ENCODE results near the gene PHLDA3.
A peak's percentile ranks its signal among the peaks of the same experiment; 100 is the strongest.

Gene PHLDA3

GRCh38 chr1:201503397-201504176 is 34.6 kb upstream of the PHLDA3 start:
- H3K4me3 ChIP-seq (ENCODE audit: low read length in 2 of 2): peak overlapping the region; percentile 82 to 95
- H3K27me3 ChIP-seq (ENCODE audit: control insufficient read depth in 1 of 2, insufficient read depth in 2 of 2, low read length in 2 of 2): no peaks in the 10 kb centered on the region

DNA sequence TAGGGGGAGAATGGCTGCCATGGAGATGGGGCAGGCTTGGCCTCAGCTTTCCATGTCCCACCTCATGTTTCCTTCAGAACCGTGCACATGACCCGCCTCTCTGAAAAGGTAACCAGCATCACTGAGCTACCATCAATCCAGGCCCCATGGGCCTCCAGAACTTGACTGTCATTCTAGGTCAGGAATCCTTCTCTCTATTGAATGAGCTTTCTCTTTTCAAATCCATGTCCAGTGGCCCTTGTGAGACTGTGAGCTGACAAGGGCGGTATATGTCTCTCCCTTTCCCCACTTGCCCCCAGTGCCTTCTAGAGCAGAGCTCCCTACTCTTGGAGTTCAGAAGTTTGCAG is 33.5 kb upstream of the PHLDA3 start:
- Histone ChIP-seq H3K4me1 (ENCODE audit: control insufficient read depth, insufficient read depth, low read length) (peaks cover 76% of the 10 kb centered on the region), H3K36me3 (ENCODE audit: control insufficient read depth in 2 of 2, insufficient read depth in 2 of 2, low read length in 2 of 2) (peaks cover 19 to 25% of the 10 kb centered on the region in 2 donors), H3K27me3 (ENCODE audit: control insufficient read depth in 1 of 2, insufficient read depth in 2 of 2, low read length in 2 of 2) (no peaks in the 10 kb centered on the region), H3K27ac (ENCODE audit: low read length) (peak overlapping the region; percentile 100), H3K4me3 (ENCODE audit: low read length in 2 of 2) (peak overlapping the region; percentile 59 to 95), H3K9ac (ENCODE audit: low read length in 2 of 2) (peak overlapping the region; percentile 98 to 100), H3K9me3 (ENCODE audit: control insufficient read depth in 2 of 2, low read length in 2 of 2) (no peaks in the 10 kb centered on the region)

More at GRCh38 chr1:201503397-201504176, 34.6 kb upstream of the PHLDA3 start:
- Histone ChIP-seq H3K4me1 (ENCODE audit: control insufficient read depth, insufficient read depth, low read length) (peaks cover 73% of the 10 kb centered on the region), H3K27ac (ENCODE audit: low read length) (peak overlapping the region; percentile 100), H3K9ac (ENCODE audit: low read length in 2 of 2) (peak overlapping the region; percentile 98 to 100), H3K36me3 (ENCODE audit: control insufficient read depth in 2 of 2, insufficient read depth in 2 of 2, low read length in 2 of 2) (peaks cover 16 to 21% of the 10 kb centered on the region in 2 donors), H3K9me3 (ENCODE audit: control insufficient read depth in 2 of 2, low read length in 2 of 2) (no peaks in the 10 kb centered on the region)

GRCh38 chr1:201501812-201502510 is 33.0 kb upstream of the PHLDA3 start:
- peaks cover 72% of the 10 kb centered on the region for H3K4me1 ChIP-seq (ENCODE audit: control insufficient read depth, insufficient read depth, low read length)
- H3K9me3 ChIP-seq (ENCODE audit: control insufficient read depth in 2 of 2, low read length in 2 of 2): no peaks in the 10 kb centered on the region
- H3K9ac ChIP-seq (ENCODE audit: low read length in 2 of 2): peak overlapping the region; percentile 98 to 100
- H3K27ac ChIP-seq (ENCODE audit: low read length): peak overlapping the region; percentile 100
- no peaks in the 10 kb centered on the region for H3K27me3 ChIP-seq (ENCODE audit: control insufficient read depth in 1 of 2, insufficient read depth in 2 of 2, low read length in 2 of 2)
- H3K4me3 ChIP-seq (ENCODE audit: low read length in 2 of 2): peak overlapping the region; percentile 59 to 95
- H3K36me3 ChIP-seq (ENCODE audit: control insufficient read depth in 2 of 2, insufficient read depth in 2 of 2, low read length in 2 of 2): peaks cover 21 to 27% of the 10 kb centered on the region in 2 donors

DNA sequence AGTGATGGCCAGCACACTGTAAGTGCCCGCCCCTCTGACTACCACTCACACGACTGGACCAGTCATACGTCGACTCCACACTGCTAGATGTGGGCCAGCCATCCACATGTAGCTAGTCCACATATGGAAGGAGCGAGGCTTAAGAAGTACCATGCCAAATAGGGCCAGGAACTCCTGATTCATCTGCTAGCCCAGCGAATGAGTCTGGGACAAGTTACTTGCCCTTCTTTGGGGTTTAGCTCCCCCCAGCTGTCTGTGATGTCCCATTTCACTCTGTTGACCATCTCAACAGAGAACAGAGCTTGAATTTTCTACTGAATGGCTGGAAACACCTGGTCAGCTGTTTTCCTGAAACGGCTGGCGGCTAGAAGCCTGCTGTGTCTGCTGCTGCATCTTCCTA is 32.2 kb upstream of the PHLDA3 start:
- H3K9ac ChIP-seq (ENCODE audit: low read length in 2 of 2): peak overlapping the region; percentile 72 to 89
- H3K27ac ChIP-seq (ENCODE audit: low read length): peak overlapping the region; percentile 100
- H3K4me3 ChIP-seq (ENCODE audit: low read length in 2 of 2): peak overlapping the region; percentile 0 to 62
- H3K4me1 ChIP-seq (ENCODE audit: control insufficient read depth, insufficient read depth, low read length): peaks cover 78% of the 10 kb centered on the region
- no peaks in the 10 kb centered on the region for H3K9me3 ChIP-seq (ENCODE audit: control insufficient read depth in 2 of 2, low read length in 2 of 2)
- no peaks in the 10 kb centered on the region for H3K27me3 ChIP-seq (ENCODE audit: control insufficient read depth in 1 of 2, insufficient read depth in 2 of 2, low read length in 2 of 2)
- H3K36me3 ChIP-seq (ENCODE audit: control insufficient read depth in 2 of 2, insufficient read depth in 2 of 2, low read length in 2 of 2): peaks cover 24 to 26% of the 10 kb centered on the region in 2 donors

- H3K27me3 ChIP-seq (ENCODE audit: control insufficient read depth in 1 of 2, insufficient read depth in 2 of 2, low read length in 2 of 2): no peaks in the 10 kb centered on the region
- peak overlapping the region; percentile 72 to 89 for H3K9ac ChIP-seq (ENCODE audit: low read length in 2 of 2)
- peaks cover 80% of the 10 kb centered on the region for H3K4me1 ChIP-seq (ENCODE audit: control insufficient read depth, insufficient read depth, low read length)
- H3K27ac ChIP-seq (ENCODE audit: low read length): peak overlapping the region; percentile 100
- peaks cover 23 to 26% of the 10 kb centered on the region in 2 donors for H3K36me3 ChIP-seq (ENCODE audit: control insufficient read depth in 2 of 2, insufficient read depth in 2 of 2, low read length in 2 of 2)
- H3K4me3 ChIP-seq (ENCODE audit: low read length in 2 of 2): peak overlapping the region; percentile 0 to 62
- H3K9me3 ChIP-seq (ENCODE audit: control insufficient read depth in 2 of 2, low read length in 2 of 2): no peaks in the 10 kb centered on the region
These were observed 31.7 kb upstream of the PHLDA3 start for GRCh38 chr1:201500670-201501120.

DNA sequence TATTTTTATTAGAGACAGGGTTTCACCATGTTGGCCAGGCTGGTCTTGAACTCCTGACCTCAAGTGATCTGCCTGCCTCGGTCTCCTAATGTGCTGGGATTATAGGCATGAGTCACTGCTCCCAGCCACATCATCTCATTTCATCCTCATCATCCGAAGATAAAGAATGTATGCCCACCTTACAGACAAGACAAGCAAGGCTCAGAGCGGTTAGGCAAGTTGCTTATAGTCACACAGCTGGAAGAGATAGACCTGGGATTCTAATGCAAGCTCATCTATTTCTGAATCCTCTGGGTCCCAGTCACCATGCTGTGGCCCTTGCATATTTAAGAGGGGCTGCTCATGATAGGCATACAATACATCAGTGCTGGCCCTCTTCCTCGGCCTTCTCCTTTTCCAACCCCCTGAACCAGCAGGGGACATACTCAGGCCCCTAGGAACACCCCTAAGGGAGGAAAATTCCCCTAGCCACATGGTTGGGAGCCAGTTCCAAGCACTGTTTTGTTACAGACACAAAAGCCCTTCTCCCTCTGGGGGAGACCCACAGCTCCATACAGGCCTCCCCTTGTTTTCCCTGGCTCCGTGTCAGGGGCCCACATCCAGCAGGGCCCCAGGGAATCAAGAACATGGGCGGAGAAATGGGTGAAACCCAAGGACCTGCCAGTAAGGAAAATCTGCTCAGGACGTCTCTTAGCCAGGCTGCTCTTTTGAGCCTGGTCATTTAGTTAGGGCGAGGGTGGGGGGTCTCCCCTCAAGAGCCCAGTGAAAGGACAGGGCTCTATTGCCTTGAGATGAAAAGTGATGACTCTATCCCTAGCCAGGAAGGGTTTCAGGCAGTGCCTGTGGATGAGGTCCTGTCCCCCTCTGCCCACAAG is 31.0 kb upstream of the PHLDA3 start:
- peak overlapping the region; percentile 0 to 62 for H3K4me3 ChIP-seq (ENCODE audit: low read length in 2 of 2)
- H3K4me1 ChIP-seq (ENCODE audit: control insufficient read depth, insufficient read depth, low read length): peaks cover 81% of the 10 kb centered on the region
- no peaks in the 10 kb centered on the region for H3K9me3 ChIP-seq (ENCODE audit: control insufficient read depth in 2 of 2, low read length in 2 of 2)
- peaks cover 23 to 33% of the 10 kb centered on the region in 2 donors for H3K36me3 ChIP-seq (ENCODE audit: control insufficient read depth in 2 of 2, insufficient read depth in 2 of 2, low read length in 2 of 2)
- peak overlapping the region; percentile 100 for H3K27ac ChIP-seq (ENCODE audit: low read length)
- H3K27me3 ChIP-seq (ENCODE audit: control insufficient read depth in 1 of 2, insufficient read depth in 2 of 2, low read length in 2 of 2): no peaks in the 10 kb centered on the region
- peak overlapping the region; percentile 72 to 89 for H3K9ac ChIP-seq (ENCODE audit: low read length in 2 of 2)

DNA sequence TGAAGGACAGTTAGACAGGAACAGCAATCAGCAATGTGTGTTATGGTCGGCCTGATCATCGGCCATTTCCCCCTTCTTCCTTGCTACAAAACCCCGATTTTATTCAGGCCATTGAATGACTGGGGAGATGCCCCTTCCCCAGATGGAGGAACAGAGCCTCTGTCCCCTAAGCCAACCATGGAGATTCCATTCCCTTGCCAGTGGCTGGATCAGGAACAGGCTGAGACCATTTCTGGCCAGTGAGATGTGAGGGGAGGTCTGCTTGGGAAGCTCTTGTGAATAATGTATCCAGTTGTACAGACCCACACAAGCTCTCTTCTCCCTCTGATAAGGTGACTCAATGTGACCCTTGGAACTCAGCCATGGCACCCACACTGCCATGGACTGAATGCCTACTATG is 30.2 kb upstream of the PHLDA3 start:
- Histone ChIP-seq H3K9me3 (ENCODE audit: control insufficient read depth in 2 of 2, low read length in 2 of 2) (no peaks in the 10 kb centered on the region), H3K9ac (ENCODE audit: low read length in 2 of 2) (peak overlapping the region; percentile 36 to 60), H3K4me3 (ENCODE audit: low read length in 2 of 2) (peak overlapping the region; percentile 27 to 61), H3K4me1 (ENCODE audit: control insufficient read depth, insufficient read depth, low read length) (peaks cover 89% of the 10 kb centered on the region), H3K27me3 (ENCODE audit: control insufficient read depth in 1 of 2, insufficient read depth in 2 of 2, low read length in 2 of 2) (no peaks in the 10 kb centered on the region), H3K27ac (ENCODE audit: low read length) (peak overlapping the region; percentile 100), H3K36me3 (ENCODE audit: control insufficient read depth in 2 of 2, insufficient read depth in 2 of 2, low read length in 2 of 2) (peaks cover 30 to 40% of the 10 kb centered on the region in 2 donors)

DNA sequence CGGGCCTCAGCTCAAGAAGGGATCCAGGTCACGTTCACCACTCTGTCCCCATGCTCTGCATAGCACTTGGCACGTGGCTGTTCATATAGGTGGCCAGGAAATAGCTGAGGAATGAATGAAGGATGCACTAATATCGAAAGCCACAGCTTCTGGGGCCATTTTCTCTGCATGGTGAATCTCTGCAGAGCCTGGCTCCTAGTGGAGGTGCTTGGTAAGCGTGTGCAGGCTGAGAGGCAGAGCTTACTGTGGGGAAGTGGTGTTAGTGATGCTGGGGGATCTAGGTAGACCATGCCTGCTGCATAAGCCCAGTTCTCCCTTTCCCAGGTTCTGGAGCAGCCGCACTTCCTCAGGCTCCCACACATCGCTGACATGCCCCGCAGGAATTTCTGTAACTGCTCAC is 29.6 kb upstream of the PHLDA3 start:
- peak overlapping the region; percentile 36 to 66 for H3K9ac ChIP-seq (ENCODE audit: low read length in 2 of 2)

DNA sequence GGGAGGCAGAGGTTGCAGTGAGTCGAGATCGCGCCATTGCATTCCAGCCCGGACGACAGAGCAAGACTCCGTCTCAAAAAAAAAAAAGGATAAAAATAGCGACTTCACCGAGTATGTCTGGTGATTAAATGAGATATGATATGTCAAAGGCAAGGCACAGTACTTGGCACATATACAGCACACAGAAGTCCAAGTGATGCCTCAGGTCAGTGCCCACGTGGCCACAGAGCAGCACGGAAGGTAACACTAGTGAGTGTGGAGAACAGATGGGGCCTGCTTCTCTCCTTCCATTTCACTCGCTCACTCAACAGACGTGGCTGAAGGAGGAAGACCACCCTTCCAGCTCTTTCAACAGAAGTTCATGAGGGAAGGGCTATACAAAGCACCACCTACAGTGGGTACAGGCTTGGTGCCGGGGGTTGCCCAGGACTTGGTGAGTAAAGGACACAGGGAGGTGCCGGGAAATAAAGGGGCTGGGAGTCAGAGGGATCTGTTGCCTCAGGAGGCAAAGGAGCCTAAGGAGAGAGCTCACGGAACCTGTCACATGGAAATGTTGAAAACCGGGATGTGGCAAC is 29.0 kb upstream of the PHLDA3 start:
- Histone ChIP-seq H3K27ac (ENCODE audit: low read length) (peak overlapping the region; percentile 100), H3K9ac (ENCODE audit: low read length in 2 of 2) (peak overlapping the region; percentile 36 to 66)

More for the DNA sequence above, 29.6 kb upstream of the PHLDA3 start:
- H3K4me1 ChIP-seq (ENCODE audit: control insufficient read depth, insufficient read depth, low read length): peaks cover 93% of the 10 kb centered on the region
- peak overlapping the region; percentile 27 to 61 for H3K4me3 ChIP-seq (ENCODE audit: low read length in 2 of 2)
- H3K27ac ChIP-seq (ENCODE audit: low read length): peak overlapping the region; percentile 100
- H3K27me3 ChIP-seq (ENCODE audit: control insufficient read depth in 1 of 2, insufficient read depth in 2 of 2, low read length in 2 of 2): no peaks in the 10 kb centered on the region
- no peaks in the 10 kb centered on the region for H3K9me3 ChIP-seq (ENCODE audit: control insufficient read depth in 2 of 2, low read length in 2 of 2)
- H3K36me3 ChIP-seq (ENCODE audit: control insufficient read depth in 2 of 2, insufficient read depth in 2 of 2, low read length in 2 of 2): peaks cover 34 to 42% of the 10 kb centered on the region in 2 donors

DNA sequence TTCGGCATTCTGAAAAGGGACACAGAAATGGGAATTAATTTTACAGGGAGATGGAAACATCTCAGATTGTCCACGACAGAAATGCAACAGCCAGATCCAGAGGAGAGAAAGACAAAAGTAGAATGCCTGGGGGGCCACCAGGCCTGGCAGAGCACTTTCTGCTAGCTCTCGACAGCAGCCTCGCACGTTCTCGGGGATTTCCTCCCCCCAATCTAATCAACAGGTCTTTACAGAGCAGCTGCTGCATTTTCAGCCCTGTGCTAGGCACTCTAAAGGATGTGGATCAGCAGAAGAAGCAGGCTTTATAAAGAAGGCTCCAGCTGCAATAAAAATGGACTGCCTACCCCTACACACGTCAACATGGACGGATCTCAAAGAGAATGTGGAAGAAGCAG is 27.3 kb upstream of the PHLDA3 start:
- H3K9ac ChIP-seq (ENCODE audit: low read length in 2 of 2): peak overlapping the region; percentile 25 to 75
- peak overlapping the region; percentile 38 to 55 for H3K4me3 ChIP-seq (ENCODE audit: low read length in 2 of 2)
- H3K27ac ChIP-seq (ENCODE audit: low read length): peak overlapping the region; percentile 100
- no peaks in the 10 kb centered on the region for H3K27me3 ChIP-seq (ENCODE audit: control insufficient read depth in 1 of 2, insufficient read depth in 2 of 2, low read length in 2 of 2)
- peaks cover 94% of the 10 kb centered on the region for H3K4me1 ChIP-seq (ENCODE audit: control insufficient read depth, insufficient read depth, low read length)
- no peaks in the 10 kb centered on the region for H3K9me3 ChIP-seq (ENCODE audit: control insufficient read depth in 2 of 2, low read length in 2 of 2)
- H3K36me3 ChIP-seq (ENCODE audit: control insufficient read depth in 2 of 2, insufficient read depth in 2 of 2, low read length in 2 of 2): peaks cover 45 to 46% of the 10 kb centered on the region in 2 donors

More for the DNA sequence above, 29.0 kb upstream of the PHLDA3 start:
- Histone ChIP-seq H3K9me3 (ENCODE audit: control insufficient read depth in 2 of 2, low read length in 2 of 2) (no peaks in the 10 kb centered on the region), H3K27me3 (ENCODE audit: control insufficient read depth in 1 of 2, insufficient read depth in 2 of 2, low read length in 2 of 2) (no peaks in the 10 kb centered on the region), H3K36me3 (ENCODE audit: control insufficient read depth in 2 of 2, insufficient read depth in 2 of 2, low read length in 2 of 2) (peaks cover 40 to 46% of the 10 kb centered on the region in 2 donors), H3K4me3 (ENCODE audit: low read length in 2 of 2) (peak overlapping the region; percentile 27 to 61), H3K4me1 (ENCODE audit: control insufficient read depth, insufficient read depth, low read length) (peaks cover 93% of the 10 kb centered on the region)
